HepG2 (cell line): ENCODE measurements around the gene MBTPS1. TPM values are rescaled to one million over a fixed set of nuclear protein-coding genes. Genes with fewer than 3 reads are reported as not detected.

ENCODE experiments used
- CAMTA2 ChIP-seq: sonication (generic); formaldehyde crosslinking; IDR thresholded peaks from 2 replicates; pipeline ENCODE4 v1.4.0; 2020; ENCODE audit warnings: mild to moderate bottlenecking, missing genetic modification reagents, borderline replicate concordance
- EP300 ChIP-seq, 3 experiments: sonication (generic) in 1 of 3; formaldehyde crosslinking in 1 of 3; IDR thresholded peaks; 2 replicates each; pipeline versions ENCODE4 v1.5.1 to v1.6.1; 2011 to 2020; ENCODE audit warnings: low read depth in 2 of 3, low read length in 2 of 3, borderline replicate concordance in 1 of 3, improper control_type of control experiment in 1 of 3, mild to moderate bottlenecking in 1 of 3, missing genetic modification reagents in 1 of 3, moderate library complexity in 1 of 3
- ERF ChIP-seq: IDR thresholded peaks from 2 replicates; pipeline ENCODE4 v1.6.1; 2018; ENCODE audit warnings: missing biosample characterization, missing genetic modification reagents
- FOXA3 ChIP-seq: IDR thresholded peaks from 2 replicates; pipeline ENCODE4 v1.6.1; 2016; ENCODE audit warnings: missing genetic modification reagents, missing compliant biosample characterization
- FOXO4 ChIP-seq: sonication (generic); formaldehyde crosslinking; conservative IDR thresholded peaks from 2 replicates; pipeline ENCODE4 v1.8.1; 2023; ENCODE audit warnings: missing genetic modification reagents
- GATA4 ChIP-seq: sonication (generic); IDR thresholded peaks from 2 replicates; pipeline ENCODE4 v1.6.1; 2016; ENCODE audit warnings: antibody characterized with exemption, low read depth, borderline replicate concordance
- KLF11 ChIP-seq: IDR thresholded peaks from 2 replicates; pipeline ENCODE4 v1.6.1; 2016; ENCODE audit warnings: missing compliant biosample characterization
- KMT2B ChIP-seq: IDR thresholded peaks from 2 replicates; pipeline ENCODE4 v1.6.1; 2016; ENCODE audit warnings: missing genetic modification reagents, missing compliant biosample characterization
- MXD1 ChIP-seq: sonication (generic); formaldehyde crosslinking; IDR thresholded peaks from 2 replicates; pipeline ENCODE4 v1.4.0; 2020; ENCODE audit warnings: mild to moderate bottlenecking, missing genetic modification reagents
- MYC ChIP-seq: sonication (generic); formaldehyde crosslinking; IDR thresholded peaks from 2 replicates; pipeline ENCODE4 v1.9.0; 2021; ENCODE audit warnings: missing genetic modification reagents, borderline replicate concordance
- NRL ChIP-seq: sonication (generic); formaldehyde crosslinking; IDR thresholded peaks from 2 replicates; pipeline ENCODE4 v1.5.0; 2020; ENCODE audit warnings: missing genetic modification reagents, mild to moderate bottlenecking, moderate library complexity, borderline replicate concordance
- PHF8 ChIP-seq: sonication (generic); formaldehyde crosslinking; IDR thresholded peaks from 2 replicates; pipeline ENCODE4 v1.5.0; 2020; ENCODE audit warnings: missing genetic modification reagents
- SAP130 ChIP-seq: IDR thresholded peaks from 2 replicates; pipeline ENCODE4 v1.6.1; 2016; ENCODE audit warnings: low read depth
- TRAFD1 ChIP-seq: sonication (generic); formaldehyde crosslinking; IDR thresholded peaks from 2 replicates; pipeline ENCODE4 v1.5.1; 2020; ENCODE audit warnings: missing genetic modification reagents, mild to moderate bottlenecking, borderline replicate concordance
- ZBTB7A ChIP-seq: sonication (generic); formaldehyde crosslinking; IDR thresholded peaks from 2 replicates; pipeline ENCODE4 v1.8.0; 2022; ENCODE audit warnings: mild to moderate bottlenecking, missing genetic modification reagents
- ZFP82 ChIP-seq: sonication (generic); formaldehyde crosslinking; IDR thresholded peaks from 2 replicates; pipeline ENCODE4 v1.5.1; 2020; ENCODE audit warnings: mild to moderate bottlenecking, missing genetic modification reagents, borderline replicate concordance
- ZMYM2 ChIP-seq: sonication (generic); formaldehyde crosslinking; IDR thresholded peaks from 2 replicates; pipeline ENCODE4 v1.8.0; 2022; ENCODE audit warnings: mild to moderate bottlenecking, missing genetic modification reagents
- ZNF138 ChIP-seq: sonication (generic); formaldehyde crosslinking; IDR thresholded peaks from 2 replicates; pipeline ENCODE4 v1.5.0; 2020; ENCODE audit warnings: mild to moderate bottlenecking, low read depth, missing genetic modification reagents
- ZNF292 ChIP-seq: sonication (generic); formaldehyde crosslinking; IDR thresholded peaks from 2 replicates; pipeline ENCODE4 v1.8.1; 2022; ENCODE audit warnings: mild to moderate bottlenecking, low read depth, missing genetic modification reagents, borderline replicate concordance
- ZNF75D ChIP-seq: sonication (generic); formaldehyde crosslinking; IDR thresholded peaks from 2 replicates; pipeline ENCODE4 v1.8.1; 2023; ENCODE audit warnings: missing genetic modification reagents, mild to moderate bottlenecking, borderline replicate concordance
- ZNF879 ChIP-seq: sonication (generic); formaldehyde crosslinking; IDR thresholded peaks from 2 replicates; pipeline ENCODE4 v1.8.1; 2023; ENCODE audit warnings: missing genetic modification reagents
- ZNF891 ChIP-seq: sonication (generic); formaldehyde crosslinking; IDR thresholded peaks from 2 replicates; pipeline ENCODE4 v1.5.0; 2020; ENCODE audit warnings: mild to moderate bottlenecking, missing genetic modification reagents
- polyA plus RNA-seq, 8 experiments: library from polyadenylated mRNA; depleted of rRNA in 3 of 8; stranded (reverse) in 7 of 8; unstranded in 1 of 8; fragments of >200 nt; fragmentation: Illumina TruSeq in 4 of 8; extraction: Trizol in 4 of 8; gene quantifications; 2 replicates each; pipeline versions ENCODE4 v1.2.1 to v1.2.3, GENCODE V29; 2011 to 2016; ENCODE audit warnings: low read depth in 4 of 8, missing spikeins in 1 of 8, mixed read lengths in 1 of 8; ENCODE audit not compliant: insufficient read depth in 1 of 8
- total RNA-seq, 5 experiments: library from RNA; depleted of rRNA; stranded (reverse); fragments of >200 nt; fragmentation: Illumina TruSeq; extraction: Trizol; gene quantifications; 2 replicates each; pipeline ENCODE4 v1.2.3, GENCODE V29; 2016; ENCODE audit warnings: low read depth in 1 of 5
- TF ChIP-seq, protein P1 (sequence below): sonication (generic); formaldehyde crosslinking; IDR thresholded peaks from 2 replicates; pipeline ENCODE4 v1.5.1; 2020; ENCODE audit warnings: missing genetic modification reagents, mild to moderate bottlenecking, borderline replicate concordance

MBTPS1 gene
- total and polyA plus RNA-seq, 2 of the 13 experiments (the other 11 are each of a cell fraction or from before 2014, with no cell fraction given), result 56.7 to 91.3 TPM

GRCh38 chr16:84144209-84144858, 27.6 kb upstream of the MBTPS1 start (continued):
- TF ChIP-seq ZBTB7A (CRISPR knock-in tag), result 0 out of 2 replicates have a peak, but pooled peaks have one; percentile 53
- peak; percentile 68 for TF ChIP-seq SAP130
- TF ChIP-seq TRAFD1 (CRISPR knock-in tag), result no peak
- no peak for TF ChIP-seq ZMYM2 (CRISPR knock-in tag)
- no peak for TF ChIP-seq ZNF138 (CRISPR knock-in tag)
- 0 out of 2 replicates have a peak, but pooled peaks have one; percentile 27 for TF ChIP-seq MXD1 (CRISPR knock-in tag)
- TF ChIP-seq ZNF879 (CRISPR knock-in tag), result no peak
- TF ChIP-seq GATA4, result no peak
- TF ChIP-seq ERF (CRISPR knock-in tag), result peak; percentile 9; the same call in 1 of the 2 replicates
- TF ChIP-seq CAMTA2 (CRISPR knock-in tag), result 0 out of 2 replicates have a peak, but pooled peaks have one; percentile 13
- peak; percentile 6; the same call in 1 of the 2 replicates for TF ChIP-seq MYC (CRISPR knock-in tag)
- TF ChIP-seq, protein P1, sequence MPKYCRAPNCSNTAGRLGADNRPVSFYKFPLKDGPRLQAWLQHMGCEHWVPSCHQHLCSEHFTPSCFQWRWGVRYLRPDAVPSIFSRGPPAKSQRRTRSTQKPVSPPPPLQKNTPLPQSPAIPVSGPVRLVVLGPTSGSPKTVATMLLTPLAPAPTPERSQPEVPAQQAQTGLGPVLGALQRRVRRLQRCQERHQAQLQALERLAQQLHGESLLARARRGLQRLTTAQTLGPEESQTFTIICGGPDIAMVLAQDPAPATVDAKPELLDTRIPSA (CRISPR knock-in tag), result no peak
- 0 out of 2 replicates have a peak, but pooled peaks have one; percentile 93 for TF ChIP-seq FOXO4 (CRISPR knock-in tag)
- 0 out of 2 replicates have a peak, but pooled peaks have one; percentile 17 for TF ChIP-seq NRL (CRISPR knock-in tag)
- TF ChIP-seq EP300 (IDR thresholded peaks at IDR 0.05; ENCODE audit: low read depth in 2 of 2, low read length in 2 of 2), result no peak
- TF ChIP-seq EP300 (CRISPR knock-in tag; IDR thresholded peaks at IDR 0.05; ENCODE audit: borderline replicate concordance), result no peak
- TF ChIP-seq ZNF891 (CRISPR knock-in tag), result peak; percentile 36; the same call in 1 of the 2 replicates
- TF ChIP-seq KMT2B (CRISPR knock-in tag), result peak; percentile 22; the same call in 1 of the 2 replicates
- TF ChIP-seq ZNF292 (CRISPR knock-in tag), result peak; percentile 34
- peak; percentile 16; the same call in 1 of the 2 replicates for TF ChIP-seq PHF8 (CRISPR knock-in tag)
- no peak for TF ChIP-seq ZNF75D
- TF ChIP-seq KLF11 (CRISPR knock-in tag), result no peak
- 0 out of 2 replicates have a peak, but pooled peaks have one; percentile 6 for TF ChIP-seq FOXA3 (CRISPR knock-in tag)
- no peak for TF ChIP-seq ZFP82 (CRISPR knock-in tag)
